ENCODE data around the gene ECI1. TPM values are rescaled to one million over a fixed set of nuclear protein-coding genes. Genes with fewer than 3 reads are reported as not detected.

ECI1 gene
- total and polyA plus RNA-seq, 2 experiments from 2014 or later: 118 to 143 TPM

DNA sequence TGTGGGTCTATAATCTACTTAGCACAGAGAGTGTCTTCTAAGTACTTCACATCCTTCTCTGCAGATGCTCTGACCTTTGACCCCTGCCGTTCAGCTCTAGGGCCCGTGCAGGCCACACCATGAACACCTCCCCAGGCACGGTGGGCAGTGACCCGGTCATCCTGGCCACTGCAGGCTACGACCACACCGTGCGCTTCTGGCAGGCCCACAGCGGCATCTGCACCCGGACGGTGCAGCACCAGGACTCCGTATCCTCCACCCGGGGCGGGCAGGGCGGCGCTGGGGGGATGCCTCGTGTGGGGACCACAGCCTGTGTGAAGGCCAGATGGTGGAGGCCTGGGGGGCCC lies 45.4 kb downstream of the ECI1 start (continued):
- no peak for TF ChIP-seq EZH2 (IDR thresholded peaks at IDR 0.05; ENCODE audit: low read depth, unreplicated experiment)
- TF ChIP-seq, protein P1, sequence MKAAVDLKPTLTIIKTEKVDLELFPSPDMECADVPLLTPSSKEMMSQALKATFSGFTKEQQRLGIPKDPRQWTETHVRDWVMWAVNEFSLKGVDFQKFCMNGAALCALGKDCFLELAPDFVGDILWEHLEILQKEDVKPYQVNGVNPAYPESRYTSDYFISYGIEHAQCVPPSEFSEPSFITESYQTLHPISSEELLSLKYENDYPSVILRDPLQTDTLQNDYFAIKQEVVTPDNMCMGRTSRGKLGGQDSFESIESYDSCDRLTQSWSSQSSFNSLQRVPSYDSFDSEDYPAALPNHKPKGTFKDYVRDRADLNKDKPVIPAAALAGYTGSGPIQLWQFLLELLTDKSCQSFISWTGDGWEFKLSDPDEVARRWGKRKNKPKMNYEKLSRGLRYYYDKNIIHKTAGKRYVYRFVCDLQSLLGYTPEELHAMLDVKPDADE (IDR thresholded peaks at IDR 0.05): no peak
- no peak for TF ChIP-seq ZNF114 (CRISPR knock-in tag; IDR thresholded peaks at IDR 0.05)
- TF ChIP-seq CTCF (conservative IDR thresholded peaks at IDR 0.05; ENCODE audit: low read depth in 2 of 2): no peak
- no peak for TF ChIP-seq NANOG (IDR thresholded peaks at IDR 0.05; ENCODE audit: borderline replicate concordance)
- TF ChIP-seq STAT1 (IDR thresholded peaks at IDR 0.05; ENCODE audit: unreplicated experiment): no peak

DNA sequence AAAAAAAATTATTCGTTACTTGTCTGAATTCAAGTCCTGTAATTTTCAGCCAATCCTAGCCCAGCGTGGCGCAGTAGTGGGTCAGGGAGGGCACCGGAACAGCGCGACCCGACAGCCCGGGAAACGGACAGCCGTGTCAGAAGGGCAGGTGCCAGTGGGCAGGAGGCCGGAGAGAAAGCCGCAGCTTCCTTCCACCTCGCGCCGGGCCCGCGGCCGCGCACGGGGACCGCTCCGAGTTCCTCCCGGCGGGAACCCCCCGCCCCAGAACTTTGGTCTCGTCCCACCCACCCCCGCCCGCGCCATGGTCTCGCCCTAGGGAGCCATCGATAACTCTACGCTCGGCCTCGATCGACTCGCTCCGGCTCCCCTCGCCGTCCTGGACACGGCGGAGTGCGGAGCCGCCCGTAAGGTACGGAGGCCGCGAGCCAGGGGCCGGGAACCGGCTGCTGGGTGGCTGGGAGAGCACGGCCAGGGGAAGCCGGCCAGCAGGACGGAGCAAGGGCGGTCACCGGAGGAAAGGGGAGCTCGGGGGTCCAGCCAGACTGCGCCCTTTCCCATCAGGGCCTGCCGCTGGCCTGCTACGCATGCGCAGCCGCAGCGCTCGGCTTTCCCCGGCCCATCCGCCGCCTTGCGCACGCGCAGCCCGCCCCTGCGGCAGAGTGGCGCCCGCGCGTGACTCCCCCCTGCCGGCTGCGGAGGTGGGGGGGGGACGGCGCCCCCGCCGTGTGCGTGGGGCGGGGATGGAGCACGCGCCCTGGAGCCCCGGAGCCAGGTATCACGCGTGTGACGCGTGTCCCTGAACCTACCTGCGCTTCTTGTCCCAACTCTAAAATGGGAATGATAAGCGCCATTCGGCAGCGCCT lies 46.1 kb downstream of the ECI1 start, which contains the start of gene MLST8:
Gene MLST8, plus strand, starts transcription at position 351 of the 863 bp plus-strand sequence. CDS start 632 bp downstream, outside the sequence.
- peak within 1 kb of the TSS; percentile 8 for H3K27ac Mint-ChIP-seq
- peak within 1 kb of the TSS; percentile 95 for H3K4me3 ChIP-seq
- 0 out of 2 replicates have a peak within 1 kb of the TSS, but pooled peaks have one; percentile 63 for H3K27ac ChIP-seq (ENCODE audit: low read depth)
- ATAC-seq: peak; percentile 64
- H3K36me3 ChIP-seq (ENCODE audit: insufficient read depth): no peaks in the 10 kb centered on the region
- no peaks in the 10 kb centered on the region for H4K20me1 ChIP-seq (replicated peaks; ENCODE audit: insufficient read depth)
- peak within 1 kb of the TSS; percentile 95 for H3K4me2 ChIP-seq
- H3K27me3 Mint-ChIP-seq (ENCODE audit: insufficient read depth, low read depth, poor library complexity): peaks cover 20% of the 10 kb centered on the region
- peak within 1 kb of the TSS; percentile 100 for H2AFZ ChIP-seq
- peaks cover 3% of the 10 kb centered on the region; the same call in 1 of the 2 replicates for H3F3A ChIP-seq (replicated peaks; ENCODE audit: low read depth)
- TF ChIP-seq JUNB (IDR thresholded peaks at IDR 0.05; ENCODE audit: unreplicated experiment): no peak
- peak; percentile 81 for TF ChIP-seq POLR2AphosphoS5 (IDR thresholded peaks at IDR 0.05; ENCODE audit: low read depth)
- peak; percentile 89 for DNase-seq (ENCODE audit: low spot score)
- peaks cover 14% of the 10 kb centered on the region for H3K36me3 Mint-ChIP-seq (ENCODE audit: low read depth)
- peaks cover 13% of the 10 kb centered on the region for H3K4me1 Mint-ChIP-seq
- H3K27me3 ChIP-seq (ENCODE audit: insufficient read depth): peaks cover 16% of the 10 kb centered on the region
- no peaks in the 10 kb centered on the region for H3K79me2 ChIP-seq (replicated peaks; ENCODE audit: insufficient read depth)
- H3K4me3 Mint-ChIP-seq: peak within 1 kb of the TSS; percentile 84
- H3K9me2 ChIP-seq (ENCODE audit: insufficient read depth): no peaks in the 10 kb centered on the region
- H3K4me1 ChIP-seq (ENCODE audit: insufficient read depth): peaks cover 4% of the 10 kb centered on the region; the same call in 1 of the 2 replicates
- no peaks in the 10 kb centered on the region for H3K9me3 Mint-ChIP-seq

DNA sequence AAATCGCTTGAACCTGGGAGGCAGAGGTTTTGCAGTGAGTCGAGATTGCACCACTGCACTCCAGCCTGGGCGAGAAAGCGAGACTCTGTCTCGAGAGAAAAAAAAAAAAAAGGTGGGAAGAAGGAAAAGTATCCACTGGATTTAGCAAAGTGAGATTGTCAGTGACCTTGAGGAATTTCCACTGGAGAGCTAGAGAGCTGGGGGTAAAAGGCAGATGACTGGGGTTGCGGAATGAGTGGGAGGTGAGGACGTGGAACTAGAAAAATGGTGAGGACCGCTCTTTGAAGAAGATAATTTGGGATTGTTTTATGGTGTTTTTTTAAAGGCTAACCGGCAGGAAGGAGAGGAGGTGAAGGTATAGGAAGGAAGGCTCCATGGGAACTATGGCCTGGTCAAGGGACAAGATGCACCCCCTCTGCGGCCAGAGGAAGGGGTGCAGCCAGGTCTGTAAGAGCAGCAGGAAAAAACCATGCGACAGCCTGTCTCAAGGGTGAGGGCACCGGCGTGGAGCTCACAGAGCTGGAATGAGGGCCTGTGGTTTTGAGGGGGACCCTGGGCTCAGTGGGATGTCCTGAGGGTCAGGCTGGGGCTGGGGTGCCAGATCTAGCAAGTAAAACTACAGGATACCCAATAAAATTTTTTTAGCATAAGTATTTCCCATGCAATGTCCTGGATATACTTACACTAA lies 46.8 kb downstream of the ECI1 start:
- peak overlapping the region; percentile 95 for H3K4me2 ChIP-seq
- ATAC-seq (peak; percentile 16), DNase-seq (ENCODE audit: low spot score) (no peak)
- TF ChIP-seq STAT1 (IDR thresholded peaks at IDR 0.05; ENCODE audit: unreplicated experiment) (no peak), REST (IDR thresholded peaks at IDR 0.05; ENCODE audit: unreplicated experiment) (no peak), JUNB (IDR thresholded peaks at IDR 0.05; ENCODE audit: unreplicated experiment) (no peak), EZH2phosphoT487 (IDR thresholded peaks at IDR 0.05; ENCODE audit: unreplicated experiment) (no peak), ZNF114 (CRISPR knock-in tag; IDR thresholded peaks at IDR 0.05) (no peak), CTCF (conservative IDR thresholded peaks at IDR 0.05; ENCODE audit: low read depth in 2 of 2) (no peak), POLR2AphosphoS5 (IDR thresholded peaks at IDR 0.05; ENCODE audit: low read depth) (no peak)
- H3K4me3 Mint-ChIP-seq: peak overlapping the region; percentile 84
- peaks cover 18% of the 10 kb centered on the region for H3K27me3 ChIP-seq (ENCODE audit: insufficient read depth)
- peaks cover 4% of the 10 kb centered on the region; the same call in 1 of the 2 replicates for H3K4me1 ChIP-seq (ENCODE audit: insufficient read depth)
- peaks cover 25% of the 10 kb centered on the region for H3K27me3 Mint-ChIP-seq (ENCODE audit: insufficient read depth, low read depth, poor library complexity)
- peak overlapping the region; percentile 95 for H3K4me3 ChIP-seq
- H3K9me3 Mint-ChIP-seq: no peaks in the 10 kb centered on the region
- H3K27ac ChIP-seq (ENCODE audit: low read depth): no peak overlapping the region
- peak overlapping the region; percentile 8 for H3K27ac Mint-ChIP-seq
- H3K36me3 ChIP-seq (ENCODE audit: insufficient read depth): no peaks in the 10 kb centered on the region
- H3K79me2 ChIP-seq (replicated peaks; ENCODE audit: insufficient read depth): no peaks in the 10 kb centered on the region
- no peaks in the 10 kb centered on the region for H3K9me2 ChIP-seq (ENCODE audit: insufficient read depth)
- H3K4me1 Mint-ChIP-seq: peaks cover 13% of the 10 kb centered on the region
- peak overlapping the region; percentile 100 for H2AFZ ChIP-seq
- no peaks in the 10 kb centered on the region for H4K20me1 ChIP-seq (replicated peaks; ENCODE audit: insufficient read depth)
- peaks cover 14% of the 10 kb centered on the region for H3K36me3 Mint-ChIP-seq (ENCODE audit: low read depth)
- H3F3A ChIP-seq (replicated peaks; ENCODE audit: low read depth): peaks cover 3% of the 10 kb centered on the region; the same call in 1 of the 2 replicates

Measured in GM23338 (cell line).